Regular cardiac myocyte (primary cell): ENCODE results near the gene LRRC10. TPM values are rescaled to one million over a fixed set of nuclear protein-coding genes. Genes with fewer than 3 reads are reported as not detected.

Experiments
- total RNA-seq: library from RNA; depleted of rRNA; stranded (reverse); fragments of >200 nt; gene quantifications from 2 replicates; pipeline ENCODE4 v1.2.3, GENCODE V29; 2014

LRRC10 gene, protein sequence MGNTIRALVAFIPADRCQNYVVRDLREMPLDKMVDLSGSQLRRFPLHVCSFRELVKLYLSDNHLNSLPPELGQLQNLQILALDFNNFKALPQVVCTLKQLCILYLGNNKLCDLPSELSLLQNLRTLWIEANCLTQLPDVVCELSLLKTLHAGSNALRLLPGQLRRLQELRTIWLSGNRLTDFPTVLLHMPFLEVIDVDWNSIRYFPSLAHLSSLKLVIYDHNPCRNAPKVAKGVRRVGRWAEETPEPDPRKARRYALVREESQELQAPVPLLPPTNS
- total RNA-seq, result not detected in 2 replicates

GRCh38 chr12:69610729-69611128 is at the start of gene LRRC10:
LRRC10 (minus strand) TSS chr12:69610907; CDS start chr12:69610838, 69 bp downstream.

GRCh38 chr12:69585189-69586062 is 25.3 kb downstream of the LRRC10 start, which contains the start of gene CCT2:
CCT2 (plus strand) TSS chr12:69585459; CDS start chr12:69585522, 63 bp downstream.

Other genes starting within 250 kb of the LRRC10 start
- gene FRS2, start 140.5 kb downstream of the LRRC10 start, total RNA-seq, result 33.2 and 46.8 TPM in 2 replicates
- 224 and 435 TPM in 2 replicates for gene CCT2, start 25.4 kb downstream of the LRRC10 start, total RNA-seq
- gene BEST3, start 88.4 kb upstream of the LRRC10 start, total RNA-seq, result under 0.01 and 0.28 TPM in 2 replicates
- 7.9 and 13.8 TPM in 2 replicates for gene RAB3IP, start 128.0 kb upstream of the LRRC10 start, total RNA-seq
- under 0.01 TPM in 2 replicates for gene MYRFL, start 214.3 kb upstream of the LRRC10 start, total RNA-seq